HG03432 (cell line): Measurements from ENCODE around the gene NCAM2.
"Not testable (repeated sequence)": the region's sequence is repeated elsewhere in the genome, so short reads cannot be mapped to it uniquely, and the experiment has no call there.

Source experiments
- ATAC-seq: cut with Tn5 transposase; IDR thresholded peaks from one replicate; pipeline ENCODE4 v1.9.1; 2021; ENCODE audit warnings: mild to moderate bottlenecking, moderate library complexity; ENCODE audit not compliant: unreplicated experiment

The NCAM2 gene

GRCh38 chr21:21290751-21291150 is 292.5 kb downstream of the NCAM2 start:
- ATAC-seq: no peak

DNA sequence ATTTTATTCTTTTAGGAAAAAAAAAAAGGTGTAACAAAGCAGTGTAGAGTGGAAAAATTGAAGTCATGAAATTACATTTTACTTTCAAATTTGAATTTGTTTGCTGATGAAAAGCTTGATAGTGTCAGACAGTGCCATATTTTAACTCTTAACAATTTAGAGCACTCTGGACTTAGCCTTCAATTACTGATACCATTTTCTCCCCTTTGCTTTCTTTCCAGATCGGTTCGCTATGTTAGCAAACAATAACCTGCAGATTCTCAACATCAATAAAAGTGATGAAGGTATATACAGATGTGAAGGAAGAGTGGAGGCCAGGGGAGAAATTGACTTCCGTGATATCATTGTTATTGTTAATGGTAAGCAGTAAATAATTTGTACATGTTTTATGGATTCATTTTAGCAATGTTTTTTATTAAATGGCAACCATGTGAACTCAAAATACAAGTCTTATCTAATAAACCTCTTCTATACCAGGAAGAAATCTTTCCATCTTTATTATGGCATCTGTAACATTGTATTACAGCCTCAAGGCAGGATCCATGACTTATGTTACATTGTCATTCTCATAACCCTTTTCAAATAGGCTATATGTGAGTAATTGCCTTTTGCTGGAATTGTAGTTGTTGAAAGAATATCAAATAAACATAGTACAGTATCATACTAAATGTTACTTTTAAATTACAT is 293.8 kb downstream of the NCAM2 start:
- no peak for ATAC-seq

- no peak for ATAC-seq
Measured at GRCh38 chr21:21295303-21295702, 297.1 kb downstream of the NCAM2 start.

- ATAC-seq: no peak
Measured at GRCh38 chr21:21297211-21297610, 299.0 kb downstream of the NCAM2 start.

- ATAC-seq: no peak
Measured at GRCh38 chr21:21301013-21301412, 302.8 kb downstream of the NCAM2 start.

DNA sequence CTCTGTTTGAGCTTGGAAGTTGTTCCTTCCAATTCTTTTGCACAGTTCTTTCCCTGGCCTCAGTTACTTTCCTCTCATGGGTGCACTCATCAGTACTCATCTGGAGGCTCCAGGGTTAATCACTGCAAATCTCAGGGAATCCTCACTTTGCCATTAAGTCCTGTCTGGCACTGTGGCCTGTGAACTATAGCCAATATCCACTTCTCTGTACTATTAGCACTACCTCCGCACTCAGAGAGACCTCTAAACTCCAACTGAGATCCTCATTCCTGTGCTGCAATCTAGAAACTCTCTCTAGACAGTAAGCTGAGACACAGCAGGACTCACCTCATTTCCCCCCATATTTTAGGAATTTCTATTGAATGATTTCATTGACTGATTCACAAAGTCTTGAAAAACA is 311.3 kb downstream of the NCAM2 start:
- ATAC-seq: no peak

DNA sequence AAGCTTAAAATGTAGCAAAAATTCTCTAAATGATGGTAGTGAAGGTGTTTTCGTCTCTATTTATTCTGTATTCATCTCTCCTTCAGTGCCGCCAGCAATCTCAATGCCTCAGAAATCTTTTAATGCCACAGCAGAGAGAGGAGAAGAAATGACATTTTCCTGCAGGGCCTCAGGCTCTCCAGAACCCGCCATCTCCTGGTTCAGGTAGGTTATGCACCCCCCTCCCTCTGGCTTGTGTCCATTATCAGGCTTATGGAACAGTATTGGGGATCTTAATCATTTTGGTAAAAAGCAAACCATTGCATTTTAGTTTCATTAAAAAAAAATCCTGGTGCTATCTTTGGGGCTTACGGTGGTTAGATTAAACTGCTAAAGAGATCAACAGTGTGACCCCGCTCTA is 326.1 kb downstream of the NCAM2 start:
- no peak for ATAC-seq

DNA sequence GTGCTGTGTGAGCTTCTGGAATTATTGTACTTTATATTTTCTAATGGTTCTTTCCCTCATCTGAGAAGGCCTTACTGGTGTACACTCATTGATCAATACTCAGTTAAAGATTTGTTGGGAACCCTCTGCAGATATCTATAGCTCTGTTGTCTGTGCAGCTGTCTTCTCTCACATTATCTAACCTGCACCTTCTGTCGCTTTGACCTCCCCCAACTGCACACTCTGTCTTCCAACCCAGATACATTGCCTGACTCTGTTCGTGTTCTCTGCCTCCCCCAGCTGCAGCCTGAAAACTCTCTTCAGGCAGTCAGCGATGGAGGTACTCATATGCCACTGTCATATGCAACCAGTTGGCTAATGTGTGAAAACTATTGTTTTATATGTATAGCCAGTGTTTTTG is 334.3 kb downstream of the NCAM2 start:
- no peak for ATAC-seq

DNA sequence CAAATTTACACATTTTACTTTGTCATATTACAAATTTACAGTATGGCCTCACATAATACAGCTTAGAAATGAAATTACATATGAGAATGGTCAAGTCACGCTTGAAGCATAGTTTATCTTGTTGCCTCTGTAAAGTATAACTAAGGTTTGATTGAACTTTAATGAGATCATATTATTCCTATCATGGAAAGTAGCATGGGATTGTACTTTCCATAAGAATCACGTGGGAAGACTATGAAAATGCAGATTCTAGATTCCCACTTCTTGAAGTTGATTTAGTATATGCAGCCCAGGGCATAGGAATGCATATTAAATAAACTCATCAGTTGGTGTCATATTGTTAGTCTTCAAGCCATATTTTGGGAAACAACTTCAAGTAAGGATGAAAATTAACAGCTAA is 342.8 kb downstream of the NCAM2 start:
- ATAC-seq: no peak

- no peak for ATAC-seq
Measured at GRCh38 chr21:21345296-21345695, 347.1 kb downstream of the NCAM2 start.

- ATAC-seq: no peak
Measured at GRCh38 chr21:21345872-21346271, 347.7 kb downstream of the NCAM2 start.

- ATAC-seq: no peak
Measured at GRCh38 chr21:21366277-21366676, 368.1 kb downstream of the NCAM2 start.

DNA sequence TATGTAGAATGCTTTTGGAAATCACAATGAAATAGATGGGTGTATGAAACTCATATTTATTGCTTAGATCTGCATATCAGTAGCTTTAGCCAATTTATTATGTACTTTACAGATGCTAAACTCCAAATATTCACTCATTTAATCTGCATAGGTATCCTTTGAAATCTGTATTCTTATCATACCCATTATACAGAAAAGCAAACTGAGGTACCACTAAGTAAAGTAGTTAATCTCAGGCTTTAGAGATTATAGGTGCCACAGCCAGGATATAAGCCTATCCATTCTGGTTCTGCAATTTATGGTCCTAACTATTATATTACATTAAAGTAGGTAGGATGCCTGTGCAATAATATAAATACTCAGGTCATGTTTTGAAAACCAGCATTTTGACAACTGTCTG is 369.4 kb downstream of the NCAM2 start:
- no peak for ATAC-seq

- no peak for ATAC-seq
Measured at GRCh38 chr21:21373969-21374368, 375.8 kb downstream of the NCAM2 start.

- ATAC-seq: no peak
Measured at GRCh38 chr21:21383126-21383525, 384.9 kb downstream of the NCAM2 start.

DNA sequence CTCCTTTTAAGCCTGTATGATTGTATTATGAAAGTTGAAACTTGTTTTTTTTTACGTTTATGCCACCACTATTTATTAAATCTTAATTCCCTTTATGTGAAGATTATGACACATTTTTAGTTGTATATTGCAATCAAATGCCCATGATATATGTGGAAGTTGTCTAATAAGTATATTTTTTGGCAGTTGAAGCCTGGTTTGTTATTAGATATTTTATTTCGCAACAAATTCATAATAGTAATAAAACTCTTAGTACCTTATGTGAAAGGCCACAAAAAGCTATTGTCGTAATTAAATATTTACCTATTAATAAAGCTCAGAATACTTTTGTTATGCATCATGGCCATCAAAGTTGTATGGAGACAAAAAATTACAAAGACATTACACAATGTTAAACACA is 386.8 kb downstream of the NCAM2 start:
- no peak for ATAC-seq

DNA sequence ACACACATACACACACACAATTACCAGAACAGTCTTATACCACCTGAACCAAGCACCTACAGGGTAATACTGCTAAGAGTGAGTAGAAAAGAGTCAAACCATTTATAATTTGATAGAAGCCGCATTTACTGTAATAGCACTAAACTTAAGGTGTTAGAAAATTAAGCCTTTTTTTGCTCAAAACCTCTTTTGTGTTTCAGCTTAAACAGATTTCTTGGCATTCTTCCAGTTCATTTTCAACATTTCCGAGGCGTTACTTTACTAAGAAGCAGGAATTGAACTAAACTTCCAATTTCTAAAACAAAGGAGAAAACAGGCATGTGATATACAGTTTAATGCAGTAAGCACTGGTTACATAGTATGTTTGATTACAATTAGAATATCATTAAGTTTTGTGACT is 387.2 kb downstream of the NCAM2 start:
- ATAC-seq: no peak

GRCh38 chr21:21387916-21388315 is 389.7 kb downstream of the NCAM2 start:
- ATAC-seq: no peak

- no peak for ATAC-seq
Measured at GRCh38 chr21:21394064-21394463, 395.9 kb downstream of the NCAM2 start.

GRCh38 chr21:21396424-21396823 is 398.2 kb downstream of the NCAM2 start:
- no peak for ATAC-seq

DNA sequence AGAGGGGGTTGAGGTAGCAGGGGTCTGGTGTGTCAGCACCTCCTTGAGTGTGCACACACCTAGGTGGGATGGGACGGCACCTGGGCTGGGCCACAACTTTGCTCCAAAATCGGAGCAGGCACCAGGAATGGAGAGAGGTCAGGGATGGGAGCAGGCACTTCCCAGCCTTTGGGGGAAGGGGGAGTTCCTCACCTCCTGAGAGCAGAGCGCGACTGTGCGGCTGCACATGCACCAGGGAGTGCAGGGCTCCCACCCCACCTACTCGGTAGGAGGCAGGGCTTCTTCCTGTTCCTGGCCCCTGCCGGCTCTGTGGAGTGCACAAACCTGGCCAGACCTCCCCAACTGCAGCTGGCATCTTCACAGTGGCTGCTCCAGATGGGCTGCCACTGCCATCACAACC is 399.3 kb downstream of the NCAM2 start:
- ATAC-seq: no peak

- ATAC-seq: no peak
Measured at GRCh38 chr21:21401444-21401843, 403.2 kb downstream of the NCAM2 start.

DNA sequence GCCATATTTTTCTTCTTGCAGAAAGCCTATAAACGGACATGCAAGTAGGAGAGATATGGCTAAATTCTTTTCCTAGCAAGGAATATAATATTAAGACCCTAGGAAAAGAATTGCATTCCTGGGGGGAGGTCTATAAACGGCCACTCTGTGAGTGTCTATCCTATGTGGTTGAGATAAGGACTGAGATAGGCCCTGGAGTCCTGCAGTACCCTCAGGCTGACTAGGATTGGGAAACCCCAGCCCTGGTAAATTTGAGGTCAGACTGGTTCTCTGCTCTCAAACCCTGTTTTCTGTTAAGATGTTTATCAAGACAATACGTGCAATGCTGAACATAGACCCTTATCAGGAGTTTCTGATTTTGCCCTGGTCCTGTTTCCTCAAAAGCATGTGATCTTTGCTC is 404.0 kb downstream of the NCAM2 start:
- ATAC-seq: not testable (repeated sequence)
